Measurements from ENCODE around the gene FUNDC2.

DNA sequence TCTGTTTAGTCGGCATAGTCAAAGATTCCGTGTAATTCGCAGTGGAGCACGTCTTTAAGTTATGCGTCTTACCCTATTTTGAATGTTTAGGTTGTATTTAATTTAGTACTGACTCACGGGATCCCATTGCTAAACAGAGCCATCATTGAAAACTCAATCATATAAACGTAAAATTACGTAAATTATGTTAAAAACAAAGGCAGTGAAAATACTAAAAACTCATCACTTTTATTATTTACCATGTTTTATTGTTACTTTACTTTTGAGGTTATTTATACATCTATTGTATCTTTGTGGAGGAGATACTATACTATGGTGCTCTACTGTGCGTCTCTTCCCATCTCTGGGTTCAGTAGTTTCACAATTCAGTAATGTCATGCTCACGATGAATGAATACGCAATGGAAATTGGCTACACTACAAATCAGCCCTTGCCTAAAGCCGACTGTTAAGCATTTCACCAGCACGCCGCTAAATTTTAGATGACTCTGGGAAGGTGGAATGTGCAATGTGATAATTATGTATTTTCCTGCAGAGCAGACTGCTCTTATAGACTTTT is 944 bp downstream of the FUNDC2 start:
- TF ChIP-seq CTCF (conservative IDR thresholded peaks at IDR 0.05; ENCODE audit: low read depth, low read length), result no peak
- TF ChIP-seq EZH2 (IDR thresholded peaks at IDR 0.05; ENCODE audit: low read length, unreplicated experiment), result no peak

All from PC-3 (cell line).